ENCODE measurements around the gene KCNIP4. TPM values are rescaled to one million over a fixed set of nuclear protein-coding genes. Genes with fewer than 3 reads are reported as not detected.

KCNIP4 gene
- total and polyA plus RNA-seq, 2 experiments from 2014 or later: 0.69 to 1.00 TPM

GRCh38 chr4:21001490-21001889 lies 947.1 kb downstream of the KCNIP4 start:
- Histone ChIP-seq H3K79me2 (no peaks in the 10 kb centered on the region), H3K36me3 (replicated peaks; ENCODE audit: insufficient read depth, low read depth) (no peaks in the 10 kb centered on the region), H3K27me3 (no peaks in the 10 kb centered on the region), H4K20me1 (ENCODE audit: insufficient read depth, poor library complexity, severe bottlenecking) (no peaks in the 10 kb centered on the region), H3K9me3 (ENCODE audit: low read depth) (no peaks in the 10 kb centered on the region), H3K27ac (no peak overlapping the region), H3K9me2 (replicated peaks; ENCODE audit: insufficient read depth) (no peaks in the 10 kb centered on the region), H2AFZ (no peak overlapping the region), H3K4me2 (no peak overlapping the region), H3K4me3 (no peak overlapping the region), H3K4me1 (ENCODE audit: insufficient read depth) (no peaks in the 10 kb centered on the region)
- no peak for TF ChIP-seq EZH2 (IDR thresholded peaks at IDR 0.05; ENCODE audit: borderline replicate concordance)
- TF ChIP-seq CTCF (IDR thresholded peaks at IDR 0.05; ENCODE audit: poor library complexity): no peak
- no peak for TF ChIP-seq EZH2phosphoT487 (IDR thresholded peaks at IDR 0.05; ENCODE audit: low read depth, severe bottlenecking, unreplicated experiment)
- 20% methylated on average over 4 of the region's 4 CpGs for WGBS (ENCODE audit: low lambda C conversion rate, missing lambda C conversion rate)
- no peak for DNase-seq (ENCODE audit: low spot score)

- DNase-seq (ENCODE audit: low spot score): no peak
- H3K4me2 ChIP-seq: no peak overlapping the region
- no peak for TF ChIP-seq EZH2phosphoT487 (IDR thresholded peaks at IDR 0.05; ENCODE audit: low read depth, severe bottlenecking, unreplicated experiment)
- no peak for TF ChIP-seq CTCF (IDR thresholded peaks at IDR 0.05; ENCODE audit: poor library complexity)
- no peak for TF ChIP-seq EZH2 (IDR thresholded peaks at IDR 0.05; ENCODE audit: borderline replicate concordance)
- no peaks in the 10 kb centered on the region for H3K27me3 ChIP-seq
- H3K36me3 ChIP-seq (replicated peaks; ENCODE audit: insufficient read depth, low read depth): no peaks in the 10 kb centered on the region
- 52% methylated on average over 3 of the region's 3 CpGs for WGBS (ENCODE audit: low lambda C conversion rate, missing lambda C conversion rate)
- H3K9me2 ChIP-seq (replicated peaks; ENCODE audit: insufficient read depth): no peaks in the 10 kb centered on the region
- no peak overlapping the region for H3K4me3 ChIP-seq
- H3K27ac ChIP-seq: no peak overlapping the region
- H3K4me1 ChIP-seq (ENCODE audit: insufficient read depth): no peaks in the 10 kb centered on the region
- no peaks in the 10 kb centered on the region for H3K9me3 ChIP-seq (ENCODE audit: low read depth)
- no peaks in the 10 kb centered on the region for H4K20me1 ChIP-seq (ENCODE audit: insufficient read depth, poor library complexity, severe bottlenecking)
- no peak overlapping the region for H2AFZ ChIP-seq
- no peaks in the 10 kb centered on the region for H3K79me2 ChIP-seq
These were observed 950.7 kb downstream of the KCNIP4 start for GRCh38 chr4:20997886-20998285.

GRCh38 chr4:20995610-20996009 lies 953.0 kb downstream of the KCNIP4 start:
- no peak overlapping the region for H3K4me2 ChIP-seq
- H3K79me2 ChIP-seq: no peaks in the 10 kb centered on the region
- H3K36me3 ChIP-seq (replicated peaks; ENCODE audit: insufficient read depth, low read depth): no peaks in the 10 kb centered on the region
- H3K27ac ChIP-seq: no peak overlapping the region
- H4K20me1 ChIP-seq (ENCODE audit: insufficient read depth, poor library complexity, severe bottlenecking): no peaks in the 10 kb centered on the region
- no peaks in the 10 kb centered on the region for H3K4me1 ChIP-seq (ENCODE audit: insufficient read depth)
- TF ChIP-seq EZH2phosphoT487 (IDR thresholded peaks at IDR 0.05; ENCODE audit: low read depth, severe bottlenecking, unreplicated experiment) (no peak), CTCF (IDR thresholded peaks at IDR 0.05; ENCODE audit: poor library complexity) (no peak), EZH2 (IDR thresholded peaks at IDR 0.05; ENCODE audit: borderline replicate concordance) (no peak)
- H3K27me3 ChIP-seq: no peaks in the 10 kb centered on the region
- no peaks in the 10 kb centered on the region for H3K9me3 ChIP-seq (ENCODE audit: low read depth)
- no peaks in the 10 kb centered on the region for H3K9me2 ChIP-seq (replicated peaks; ENCODE audit: insufficient read depth)
- no peak overlapping the region for H2AFZ ChIP-seq
- DNase-seq (ENCODE audit: low spot score): no peak
- 67% methylated on average over 4 of the region's 4 CpGs for WGBS (ENCODE audit: low lambda C conversion rate, missing lambda C conversion rate)
- no peak overlapping the region for H3K4me3 ChIP-seq

- no peak for DNase-seq (ENCODE audit: low spot score)
- Histone ChIP-seq H3K4me1 (ENCODE audit: insufficient read depth) (no peaks in the 10 kb centered on the region), H3K36me3 (replicated peaks; ENCODE audit: insufficient read depth, low read depth) (no peaks in the 10 kb centered on the region), H3K27ac (no peak overlapping the region), H2AFZ (no peak overlapping the region), H3K4me2 (no peak overlapping the region), H4K20me1 (ENCODE audit: insufficient read depth, poor library complexity, severe bottlenecking) (no peaks in the 10 kb centered on the region), H3K79me2 (no peaks in the 10 kb centered on the region), H3K9me2 (replicated peaks; ENCODE audit: insufficient read depth) (no peaks in the 10 kb centered on the region), H3K4me3 (no peak overlapping the region), H3K9me3 (ENCODE audit: low read depth) (no peaks in the 10 kb centered on the region), H3K27me3 (no peaks in the 10 kb centered on the region)
- WGBS (ENCODE audit: low lambda C conversion rate, missing lambda C conversion rate): 89% methylated on average over 3 of the region's 3 CpGs
- TF ChIP-seq CTCF (IDR thresholded peaks at IDR 0.05; ENCODE audit: poor library complexity) (no peak), EZH2 (IDR thresholded peaks at IDR 0.05; ENCODE audit: borderline replicate concordance) (no peak), EZH2phosphoT487 (IDR thresholded peaks at IDR 0.05; ENCODE audit: low read depth, severe bottlenecking, unreplicated experiment) (no peak)
These were observed 953.6 kb downstream of the KCNIP4 start for GRCh38 chr4:20995015-20995414.

Measured in hepatocyte (in vitro differentiated cells).